ENCODE data around the gene MNAT1. TPM values are rescaled to one million over a fixed set of nuclear protein-coding genes. Genes with fewer than 3 reads are reported as not detected.

MNAT1 gene
- polyA plus RNA-seq, 3 donors = 4.1 to 5.8 (median 4.5) TPM

DNA sequence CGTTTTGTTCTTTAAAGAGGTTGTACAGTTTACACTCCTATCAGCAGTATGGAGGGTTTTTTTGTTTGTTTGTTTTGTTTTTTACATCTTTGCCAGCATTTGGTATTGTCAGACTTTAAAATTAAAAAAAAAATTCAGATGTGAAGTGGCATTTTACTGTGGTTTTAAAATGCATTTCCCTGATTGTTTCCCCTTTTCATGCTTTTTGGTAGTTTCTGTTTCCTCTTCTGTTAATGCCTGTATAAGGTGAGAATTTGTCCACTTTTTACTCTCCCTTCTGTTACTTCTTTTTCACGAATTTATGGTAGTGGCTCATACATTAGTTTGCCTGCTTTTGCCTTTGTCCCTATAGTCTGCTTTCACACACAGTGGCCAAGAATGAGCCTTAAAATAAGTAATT lies 36.6 kb downstream of the MNAT1 start:
- no peak overlapping the region for H3K4me2 ChIP-seq (replicated peaks; ENCODE audit: extremely low read depth, low read length, poor library complexity, severe bottlenecking)
- no peak overlapping the region for H2AFZ ChIP-seq (ENCODE audit: insufficient read depth, low read depth, low read length, poor library complexity, severe bottlenecking)
- Mint-ChIP-seq H3K36me3 (no peaks in the 10 kb centered on the region), H3K4me3 (no peak overlapping the region), H3K9me3 (peaks cover 0 to 8% (median 0%) of the 10 kb centered on the region in 7 donors), H3K27me3 (ENCODE audit: low read depth in 3 of 3) (peaks cover 0 to 2% (median 0%) of the 10 kb centered on the region in 3 donors), H3K27ac (peak overlapping the region in 1 of 7 donors; percentile 14), H3K4me1 (peaks cover 7% of the 10 kb centered on the region)
- H3K4me3 ChIP-seq (replicated peaks in 1 of 3; ENCODE audit: low read depth in 2 of 3, low read length in 3 of 3) = no peak overlapping the region
- peaks cover 7% of the 10 kb centered on the region for H3K79me2 ChIP-seq (ENCODE audit: insufficient read depth, low read length)
- H3K36me3 ChIP-seq (replicated peaks in 1 of 2; ENCODE audit: control insufficient read depth in 1 of 2, insufficient read depth in 2 of 2, low read length in 2 of 2) = no peaks in the 10 kb centered on the region
- no peak overlapping the region for H3K9ac ChIP-seq (ENCODE audit: insufficient read depth, low read length, poor library complexity, severe bottlenecking)
- H3K9me3 ChIP-seq (replicated peaks in 1 of 2; ENCODE audit: control insufficient read depth in 1 of 2, insufficient read depth in 1 of 2, low read length in 2 of 2) = no peaks in the 10 kb centered on the region
- intact Hi-C loops (cut with micrococcal nuclease) = no loop called here
- no peaks in the 10 kb centered on the region for H4K20me1 ChIP-seq (ENCODE audit: insufficient read depth, low read length)
- DNase-seq = no peak
- no peaks in the 10 kb centered on the region for H3K27me3 ChIP-seq (ENCODE audit: control insufficient read depth in 2 of 2, insufficient read depth in 2 of 2, low read length in 2 of 2)
- TF ChIP-seq, protein P1, sequence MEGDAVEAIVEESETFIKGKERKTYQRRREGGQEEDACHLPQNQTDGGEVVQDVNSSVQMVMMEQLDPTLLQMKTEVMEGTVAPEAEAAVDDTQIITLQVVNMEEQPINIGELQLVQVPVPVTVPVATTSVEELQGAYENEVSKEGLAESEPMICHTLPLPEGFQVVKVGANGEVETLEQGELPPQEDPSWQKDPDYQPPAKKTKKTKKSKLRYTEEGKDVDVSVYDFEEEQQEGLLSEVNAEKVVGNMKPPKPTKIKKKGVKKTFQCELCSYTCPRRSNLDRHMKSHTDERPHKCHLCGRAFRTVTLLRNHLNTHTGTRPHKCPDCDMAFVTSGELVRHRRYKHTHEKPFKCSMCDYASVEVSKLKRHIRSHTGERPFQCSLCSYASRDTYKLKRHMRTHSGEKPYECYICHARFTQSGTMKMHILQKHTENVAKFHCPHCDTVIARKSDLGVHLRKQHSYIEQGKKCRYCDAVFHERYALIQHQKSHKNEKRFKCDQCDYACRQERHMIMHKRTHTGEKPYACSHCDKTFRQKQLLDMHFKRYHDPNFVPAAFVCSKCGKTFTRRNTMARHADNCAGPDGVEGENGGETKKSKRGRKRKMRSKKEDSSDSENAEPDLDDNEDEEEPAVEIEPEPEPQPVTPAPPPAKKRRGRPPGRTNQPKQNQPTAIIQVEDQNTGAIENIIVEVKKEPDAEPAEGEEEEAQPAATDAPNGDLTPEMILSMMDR (IDR thresholded peaks at IDR 0.05) = no peak
- no peak overlapping the region for H3K27ac ChIP-seq (ENCODE audit: low read depth in 1 of 2, low read length in 2 of 2)
- WGBS (ENCODE audit: insufficient coverage) = no CpG with 5 or more reads among the region's 2 CpGs
- no peaks in the 10 kb centered on the region for H3K4me1 ChIP-seq (ENCODE audit: control insufficient read depth in 1 of 2, insufficient read depth in 2 of 2, low read length in 2 of 2)

DNA sequence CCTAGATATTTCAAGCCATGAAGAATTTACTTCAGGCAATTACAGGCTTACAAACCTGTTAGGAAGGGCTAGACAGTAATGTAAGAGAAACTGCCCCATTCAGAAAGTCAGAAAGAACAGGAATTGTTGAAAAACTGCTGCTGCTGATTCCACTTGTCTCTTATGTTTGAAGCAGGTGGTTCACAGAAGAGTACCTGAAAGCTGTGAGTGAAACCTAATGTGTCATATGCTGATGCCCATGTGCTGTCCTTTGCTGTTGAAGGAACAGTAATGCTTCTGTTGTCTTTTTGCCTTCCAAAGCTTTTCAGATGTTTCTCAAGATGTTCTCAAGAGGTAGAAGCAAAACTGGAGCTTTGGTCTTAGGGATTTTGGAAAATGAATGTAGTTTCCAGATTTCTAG lies 39.0 kb downstream of the MNAT1 start:
- Mint-ChIP-seq H3K4me3 (no peak overlapping the region), H3K4me1 (peaks cover 7% of the 10 kb centered on the region)
- intact Hi-C loops (cut with micrococcal nuclease) = no loop called here

More for the DNA sequence above, 39.0 kb downstream of the MNAT1 start:
- no peak overlapping the region for H2AFZ ChIP-seq (ENCODE audit: insufficient read depth, low read depth, low read length, poor library complexity, severe bottlenecking)
- H3K4me1 ChIP-seq (ENCODE audit: control insufficient read depth in 1 of 2, insufficient read depth in 2 of 2, low read length in 2 of 2) = no peaks in the 10 kb centered on the region
- no peak overlapping the region for H3K27ac ChIP-seq (ENCODE audit: low read depth in 1 of 2, low read length in 2 of 2)
- no peaks in the 10 kb centered on the region for H3K9me3 Mint-ChIP-seq
- TF ChIP-seq, protein P1 (IDR thresholded peaks at IDR 0.05) = no peak
- no peak overlapping the region for H3K9ac ChIP-seq (ENCODE audit: insufficient read depth, low read length, poor library complexity, severe bottlenecking)
- H3K27ac Mint-ChIP-seq = no peak overlapping the region
- H3K79me2 ChIP-seq (ENCODE audit: insufficient read depth, low read length) = peaks cover 6% of the 10 kb centered on the region
- H3K36me3 ChIP-seq (replicated peaks in 1 of 2; ENCODE audit: control insufficient read depth in 1 of 2, insufficient read depth in 2 of 2, low read length in 2 of 2) = no peaks in the 10 kb centered on the region
- H3K4me2 ChIP-seq (replicated peaks; ENCODE audit: extremely low read depth, low read length, poor library complexity, severe bottlenecking) = no peak overlapping the region
- H3K27me3 Mint-ChIP-seq (ENCODE audit: low read depth in 3 of 3) = peaks cover 0 to 2% (median 0%) of the 10 kb centered on the region in 3 donors
- H3K4me3 ChIP-seq (replicated peaks in 1 of 3; ENCODE audit: low read depth in 2 of 3, low read length in 3 of 3) = no peak overlapping the region
- H3K9me3 ChIP-seq (replicated peaks in 1 of 2; ENCODE audit: control insufficient read depth in 1 of 2, insufficient read depth in 1 of 2, low read length in 2 of 2) = no peaks in the 10 kb centered on the region
- H3K27me3 ChIP-seq (ENCODE audit: control insufficient read depth in 2 of 2, insufficient read depth in 2 of 2, low read length in 2 of 2) = no peaks in the 10 kb centered on the region
- no peaks in the 10 kb centered on the region for H3K36me3 Mint-ChIP-seq
- no peak for DNase-seq
- no peaks in the 10 kb centered on the region for H4K20me1 ChIP-seq (ENCODE audit: insufficient read depth, low read length)

All from CD14-positive monocyte (primary cell).